GM08714 (cell line): ENCODE results near the gene TAS2R41.

Source experiments
- H3K4me3 ChIP-seq: fragments of 200-500 bp; sonication (Bioruptor generic); 2 replicates; pipeline ENCODE4 v1.5.1; 2014; ENCODE audit warnings: mild to moderate bottlenecking, low read length, inconsistent platforms
- ZNF274 ChIP-seq: IDR thresholded peaks from 2 replicates; pipeline ENCODE4 v1.6.1; 2012; ENCODE audit warnings: mild to moderate bottlenecking, low read depth, low read length

TAS2R41 gene

GRCh38 chr7:143448429-143448828, 29.2 kb upstream of the TAS2R41 start:
- H3K4me3 ChIP-seq = no peak overlapping the region
- TF ChIP-seq ZNF274 = no peak

GRCh38 chr7:143449793-143450192, 27.9 kb upstream of the TAS2R41 start:
- no peak overlapping the region for H3K4me3 ChIP-seq
- no peak for TF ChIP-seq ZNF274

- no peak for TF ChIP-seq ZNF274
- H3K4me3 ChIP-seq = no peak overlapping the region
Measured at GRCh38 chr7:143451122-143451521, 26.6 kb upstream of the TAS2R41 start.

GRCh38 chr7:143451746-143452145, 25.9 kb upstream of the TAS2R41 start:
- TF ChIP-seq ZNF274 = no peak
- no peak overlapping the region for H3K4me3 ChIP-seq

GRCh38 chr7:143452495-143452894, 25.2 kb upstream of the TAS2R41 start:
- H3K4me3 ChIP-seq = no peak overlapping the region
- TF ChIP-seq ZNF274 = no peak

- no peak overlapping the region for H3K4me3 ChIP-seq
- no peak for TF ChIP-seq ZNF274
Measured at GRCh38 chr7:143454091-143454680, 23.5 kb upstream of the TAS2R41 start.

GRCh38 chr7:143455491-143455890, 22.2 kb upstream of the TAS2R41 start:
- no peak overlapping the region for H3K4me3 ChIP-seq
- no peak for TF ChIP-seq ZNF274

GRCh38 chr7:143455942-143456341, 21.7 kb upstream of the TAS2R41 start:
- no peak for TF ChIP-seq ZNF274
- H3K4me3 ChIP-seq = no peak overlapping the region

GRCh38 chr7:143456992-143457793, 20.5 kb upstream of the TAS2R41 start:
- H3K4me3 ChIP-seq = no peak overlapping the region
- no peak for TF ChIP-seq ZNF274

- no peak for TF ChIP-seq ZNF274
Measured at GRCh38 chr7:143458263-143458662, 19.4 kb upstream of the TAS2R41 start.

GRCh38 chr7:143458681-143459080, 19.0 kb upstream of the TAS2R41 start:
- TF ChIP-seq ZNF274 = no peak
- no peak overlapping the region for H3K4me3 ChIP-seq

More at GRCh38 chr7:143458263-143458662, 19.4 kb upstream of the TAS2R41 start:
- no peak overlapping the region for H3K4me3 ChIP-seq

- no peak for TF ChIP-seq ZNF274
- no peak overlapping the region for H3K4me3 ChIP-seq
Measured at GRCh38 chr7:143459359-143459758, 18.3 kb upstream of the TAS2R41 start.

GRCh38 chr7:143460271-143460979, 17.2 kb upstream of the TAS2R41 start:
- H3K4me3 ChIP-seq = no peak overlapping the region
- TF ChIP-seq ZNF274 = no peak

- no peak for TF ChIP-seq ZNF274
- H3K4me3 ChIP-seq = no peak overlapping the region
Measured at GRCh38 chr7:143462045-143462444, 15.6 kb upstream of the TAS2R41 start.

- no peak overlapping the region for H3K4me3 ChIP-seq
- TF ChIP-seq ZNF274 = no peak
Measured at GRCh38 chr7:143463556-143463955, 14.1 kb upstream of the TAS2R41 start.
